HG02981 (cell line): ENCODE results near the gene NMNAT2.
A peak's percentile ranks its signal among the peaks of the same experiment; 100 is the strongest.

ENCODE experiments used
- ATAC-seq: cut with Tn5 transposase; IDR thresholded peaks from one replicate; pipeline ENCODE4 v1.9.1; 2021; ENCODE audit warnings: mild to moderate bottlenecking, moderate library complexity; ENCODE audit not compliant: unreplicated experiment

Gene NMNAT2

DNA sequence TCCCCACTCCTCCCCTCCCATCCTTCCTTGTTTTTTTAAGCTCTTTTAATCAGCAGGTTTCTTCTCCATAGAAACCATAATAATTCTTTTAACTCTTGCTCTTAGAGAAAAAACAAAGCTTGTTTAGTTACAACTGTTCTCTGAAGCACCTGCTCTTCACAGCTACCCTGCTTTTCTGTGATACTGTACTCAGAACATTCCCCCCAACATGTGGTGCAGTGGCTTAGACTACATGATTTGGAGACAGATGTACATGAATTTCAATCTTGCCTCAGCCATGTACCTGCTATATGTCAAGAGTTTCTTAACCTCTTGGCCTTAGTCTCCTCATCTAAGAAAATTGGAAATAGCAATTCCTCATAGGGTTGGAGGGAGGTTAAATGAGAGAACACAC is 198.6 kb downstream of the NMNAT2 start:
- ATAC-seq: no peak

DNA sequence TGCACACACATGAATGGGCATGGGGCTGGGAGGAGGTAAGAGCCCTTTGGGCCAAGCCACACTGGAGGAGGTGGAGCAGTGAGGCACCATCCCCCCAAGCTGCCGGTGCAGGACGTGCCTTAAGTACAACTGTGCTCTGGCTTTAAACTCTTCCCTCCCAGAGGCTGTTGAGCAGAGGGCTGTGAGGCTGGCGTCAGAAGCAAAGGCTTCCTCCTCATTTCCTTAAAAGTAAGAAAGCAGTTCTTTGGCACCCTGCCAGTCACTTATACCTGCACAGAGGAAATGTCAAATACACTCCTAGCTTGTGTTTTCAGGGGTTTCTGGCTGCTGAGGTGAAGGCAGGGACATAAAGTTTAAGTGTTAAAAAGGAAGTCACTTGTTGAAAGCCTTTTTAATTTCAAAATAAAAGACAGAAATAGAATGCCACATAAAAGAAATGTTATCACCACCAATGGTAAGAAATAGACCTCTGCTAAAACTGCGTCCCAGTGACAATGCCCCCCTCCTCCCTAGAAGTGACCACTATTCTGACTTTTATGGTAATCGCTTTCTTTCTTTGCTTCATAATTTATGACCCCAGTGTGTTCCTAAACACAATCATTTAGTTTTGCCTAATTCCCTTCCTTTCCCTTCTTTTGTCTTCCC is 199.1 kb downstream of the NMNAT2 start:
- ATAC-seq: no peak

- no peak for ATAC-seq
Observed at GRCh38 chr1:183218027-183218618, 200.1 kb downstream of the NMNAT2 start.

DNA sequence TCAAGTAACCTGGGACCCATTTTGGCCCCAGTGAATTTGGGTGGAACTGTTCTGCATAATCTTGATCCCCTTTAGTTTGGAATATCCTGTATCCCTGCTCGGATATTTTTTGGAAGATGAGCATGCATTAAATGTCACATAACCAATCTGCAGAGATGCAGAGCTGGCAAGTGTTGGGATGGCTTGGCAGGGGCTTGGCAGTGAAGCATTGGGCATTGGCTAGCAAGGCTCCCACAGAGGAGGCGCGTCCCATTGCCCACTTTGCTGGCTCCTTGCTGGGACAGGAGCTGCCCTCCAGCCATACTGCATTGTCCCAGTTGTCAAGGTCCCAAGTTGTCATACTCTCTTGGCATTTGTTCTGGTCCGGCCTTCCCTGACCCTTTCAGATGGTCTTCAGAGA is 202.2 kb downstream of the NMNAT2 start:
- no peak for ATAC-seq

DNA sequence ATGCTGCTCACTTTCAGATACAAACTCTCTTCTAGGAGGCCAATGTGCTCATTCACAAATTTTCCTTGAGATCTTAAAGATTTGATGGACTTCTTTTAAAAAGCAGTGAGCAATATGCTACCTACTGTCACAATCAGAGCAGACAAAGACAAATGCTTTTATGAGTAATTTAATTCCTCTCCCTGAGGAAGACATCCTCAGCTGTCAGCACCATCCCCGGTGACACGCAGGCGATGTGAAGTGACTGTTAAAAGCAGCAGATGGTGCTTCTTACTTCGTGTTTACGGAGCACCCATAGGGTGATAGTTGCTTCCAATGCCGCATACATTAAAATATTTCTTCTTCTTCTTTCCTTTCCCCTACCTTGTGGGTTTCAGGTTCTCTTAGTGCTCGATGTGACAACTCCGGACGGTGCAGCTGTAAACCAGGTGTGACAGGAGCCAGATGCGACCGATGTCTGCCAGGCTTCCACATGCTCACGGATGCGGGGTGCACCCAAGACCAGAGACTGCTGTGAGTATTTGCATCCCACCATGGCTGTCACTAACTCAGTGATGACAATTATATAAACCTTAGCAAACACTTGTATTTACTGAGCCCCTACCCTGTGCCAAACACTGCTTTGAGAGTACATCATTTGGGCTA is 203.0 kb downstream of the NMNAT2 start:
- ATAC-seq: no peak

- ATAC-seq: no peak
Observed at GRCh38 chr1:183214021-183214970, 203.9 kb downstream of the NMNAT2 start.

DNA sequence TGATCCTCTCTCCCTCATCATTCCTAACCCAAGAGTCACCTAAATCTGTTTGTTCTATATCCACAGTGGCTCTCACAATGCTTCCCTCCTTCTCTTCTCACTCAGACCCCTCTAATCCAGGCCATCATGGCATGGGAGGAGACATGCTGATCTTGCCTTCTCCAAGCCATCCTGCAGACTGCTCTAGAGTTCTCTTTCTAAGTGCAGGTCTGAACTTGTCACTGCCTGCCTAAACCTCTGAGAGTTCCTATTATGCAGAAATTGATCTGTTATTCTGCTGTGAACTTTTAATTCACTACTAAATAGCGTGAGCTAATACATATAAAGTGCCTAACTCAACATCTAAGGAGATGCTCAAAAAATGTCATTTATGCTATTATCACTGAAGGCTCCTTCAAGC is 205.3 kb downstream of the NMNAT2 start:
- no peak for ATAC-seq

GRCh38 chr1:183210681-183211080 is 207.5 kb downstream of the NMNAT2 start:
- no peak for ATAC-seq

GRCh38 chr1:183209533-183210158 is 208.5 kb downstream of the NMNAT2 start:
- ATAC-seq: peak; percentile 84

DNA sequence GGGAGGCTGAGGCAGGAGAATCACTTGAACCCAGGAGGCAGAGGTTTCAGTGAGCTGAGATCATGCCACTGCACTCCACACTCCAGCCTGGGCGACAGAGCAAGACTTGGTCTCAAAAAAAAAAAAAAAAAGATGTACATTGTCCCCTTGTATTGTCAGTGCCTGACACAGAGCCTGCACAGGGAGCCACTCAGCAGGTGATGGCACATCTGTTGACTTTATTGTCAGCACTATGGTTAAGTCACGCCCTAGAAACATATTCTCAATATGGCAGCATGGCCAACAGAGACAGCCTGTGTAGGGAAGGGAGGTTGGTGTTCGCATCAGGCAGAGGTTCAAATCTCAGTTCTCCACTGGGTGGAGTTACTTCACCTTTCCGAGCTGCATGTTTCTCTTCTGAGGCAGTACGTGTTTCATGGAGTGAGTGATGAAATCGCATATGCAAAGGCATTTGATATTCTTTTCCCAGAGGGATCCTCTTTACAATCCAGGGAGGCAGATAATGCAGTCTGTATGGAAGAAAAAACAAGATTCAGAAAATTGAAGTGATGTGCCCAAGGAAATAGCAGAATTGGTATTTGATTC is 211.6 kb downstream of the NMNAT2 start:
- ATAC-seq: no peak

DNA sequence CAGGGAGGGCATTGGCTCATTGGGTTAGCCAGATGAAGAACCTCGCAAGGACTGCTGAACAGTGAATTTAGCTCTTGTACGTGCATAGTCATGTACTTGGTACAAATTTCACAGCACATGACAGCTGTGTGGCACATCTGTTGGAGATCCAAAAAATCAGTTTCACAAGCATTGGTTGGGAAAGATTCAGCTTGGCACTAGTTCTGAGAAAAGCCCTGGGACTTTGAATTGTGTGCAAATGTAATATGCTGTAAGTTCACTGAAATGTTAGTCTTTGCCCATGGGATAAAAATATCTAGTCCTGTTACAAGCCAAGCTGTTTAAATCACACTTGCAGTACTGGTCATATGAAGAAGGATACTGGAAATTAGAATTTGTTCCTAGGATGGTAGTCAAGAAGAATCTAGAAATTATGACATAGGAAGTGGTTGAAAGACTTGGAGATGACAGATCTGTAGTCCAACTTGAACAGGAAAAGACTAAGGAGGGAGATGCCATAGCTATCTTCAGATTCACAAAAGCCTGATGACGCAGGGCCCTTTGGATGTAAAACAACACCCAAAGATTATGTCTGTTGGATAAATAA is 212.9 kb downstream of the NMNAT2 start:
- ATAC-seq: no peak

GRCh38 chr1:183203094-183203493 is 215.1 kb downstream of the NMNAT2 start:
- no peak for ATAC-seq

DNA sequence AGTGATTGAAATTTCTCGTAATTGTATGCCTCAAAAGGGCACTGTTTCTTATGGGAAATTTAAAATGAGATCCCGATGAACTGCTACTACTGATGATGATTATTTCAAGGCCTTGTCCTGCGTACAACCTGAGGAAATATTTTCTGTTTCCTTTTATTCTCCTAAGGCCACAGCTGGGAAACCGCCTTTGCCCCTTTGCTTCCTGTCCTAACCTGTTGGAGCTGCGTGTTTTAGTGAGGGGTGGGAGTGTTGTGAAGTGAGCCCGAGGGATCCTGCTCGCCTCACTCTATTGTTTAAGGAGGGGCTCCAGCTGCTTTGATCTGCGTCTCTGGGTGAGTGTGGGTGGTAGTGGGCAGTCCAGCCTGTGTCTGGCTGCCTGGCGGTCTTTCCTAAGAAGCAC is 217.7 kb downstream of the NMNAT2 start:
- ATAC-seq: no peak

DNA sequence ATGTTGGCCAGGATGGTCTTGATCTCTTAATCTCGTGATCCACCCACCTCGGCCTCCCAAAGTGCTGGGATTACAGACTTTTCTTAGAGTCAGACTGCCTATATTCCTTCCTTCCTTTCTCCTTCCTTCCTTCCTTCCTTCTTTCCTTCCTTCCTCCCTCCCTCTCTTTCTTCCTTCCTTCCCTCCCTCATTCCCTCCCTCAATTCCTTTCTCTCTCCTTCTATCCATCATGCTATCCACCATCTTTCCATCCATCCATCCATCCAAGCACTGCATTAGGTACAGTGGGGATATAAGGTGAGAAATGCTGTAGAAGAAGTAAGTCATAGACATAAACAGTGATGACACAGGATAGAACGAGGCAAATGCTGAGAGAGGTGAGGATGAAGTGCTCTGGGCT is 218.9 kb downstream of the NMNAT2 start:
- no peak for ATAC-seq

- no peak for ATAC-seq
Observed at GRCh38 chr1:183198463-183198862, 219.7 kb downstream of the NMNAT2 start.
